GM11168 (cell line): ENCODE results near the gene ZNF527.
"Not testable (repeated sequence)": the region's sequence is repeated elsewhere in the genome, so short reads cannot be mapped to it uniquely, and the experiment has no call there.

Experiments
- in situ Hi-C: fragments of 300-500 bp; cut with MboI; formaldehyde crosslinking; loops from one replicate; pipeline ENCODE4 v1.12.0; 2022; ENCODE audit warnings: low sequenced_read_pairs; ENCODE audit not compliant: unreplicated experiment

ZNF527 gene

DNA sequence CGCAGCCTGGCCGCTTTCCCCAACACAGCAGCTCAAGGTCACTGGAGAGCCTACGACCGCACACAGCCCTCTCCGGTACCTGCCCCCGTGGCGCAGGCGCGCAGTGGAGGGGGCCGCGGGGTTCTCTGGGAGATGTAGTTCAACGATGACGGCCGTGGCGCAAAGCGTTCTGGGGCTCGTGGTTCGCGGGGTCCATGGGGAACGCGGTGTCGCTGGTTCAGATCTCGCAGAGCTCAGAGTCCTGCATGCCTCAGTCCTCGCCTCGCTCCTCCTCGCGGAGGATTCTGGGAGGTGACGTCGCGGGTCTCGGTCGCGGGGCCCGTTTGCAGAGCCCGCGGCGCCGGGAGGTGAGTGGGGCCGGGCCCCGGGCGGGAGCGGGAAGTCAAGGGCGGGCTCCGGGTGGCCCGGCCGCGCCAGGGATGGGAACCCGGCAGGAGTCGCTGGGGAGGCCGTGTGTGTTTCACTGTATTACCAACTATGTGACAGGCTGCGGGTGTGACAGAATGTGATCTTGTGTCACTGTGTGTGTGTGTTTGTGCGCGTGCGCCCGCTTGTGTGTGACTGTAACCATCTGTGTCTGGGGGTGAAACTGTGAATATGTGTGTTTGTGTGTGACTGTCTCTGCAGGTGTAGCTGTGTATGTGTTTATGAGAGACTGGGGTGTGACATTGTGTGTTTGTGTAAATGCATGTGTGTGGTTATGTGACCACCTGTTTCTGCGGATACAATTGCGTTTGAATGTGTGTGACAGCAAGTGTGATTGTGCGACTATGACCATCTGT is at the start of gene ZNF527:
Gene ZNF527 (plus strand): TSS at position 220 of the 782 bp plus-strand sequence. CDS start 3,100 bp downstream, outside the sequence.
- in situ Hi-C loops: no loop called here

DNA sequence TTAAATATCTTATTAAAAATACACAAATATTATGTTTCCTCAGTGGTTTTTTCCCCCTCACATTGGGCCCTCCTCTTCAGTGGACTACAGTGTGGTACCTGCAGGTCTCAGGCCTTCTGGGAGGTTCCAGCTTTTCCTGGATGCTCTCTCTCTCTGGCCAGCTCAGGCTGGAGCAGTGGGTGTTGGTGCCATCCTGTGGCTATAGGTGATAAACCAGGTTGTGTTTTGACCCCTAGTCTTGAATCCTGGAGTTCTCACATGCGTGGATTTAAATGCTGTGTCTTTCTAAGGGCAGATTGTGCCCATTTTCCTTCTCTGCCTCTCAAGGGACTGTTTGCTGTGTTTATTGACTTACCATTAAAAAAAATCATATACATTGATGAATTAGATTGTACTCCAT is 41.2 kb upstream of the ZNF527 start:
- in situ Hi-C loops: no loop called here

DNA sequence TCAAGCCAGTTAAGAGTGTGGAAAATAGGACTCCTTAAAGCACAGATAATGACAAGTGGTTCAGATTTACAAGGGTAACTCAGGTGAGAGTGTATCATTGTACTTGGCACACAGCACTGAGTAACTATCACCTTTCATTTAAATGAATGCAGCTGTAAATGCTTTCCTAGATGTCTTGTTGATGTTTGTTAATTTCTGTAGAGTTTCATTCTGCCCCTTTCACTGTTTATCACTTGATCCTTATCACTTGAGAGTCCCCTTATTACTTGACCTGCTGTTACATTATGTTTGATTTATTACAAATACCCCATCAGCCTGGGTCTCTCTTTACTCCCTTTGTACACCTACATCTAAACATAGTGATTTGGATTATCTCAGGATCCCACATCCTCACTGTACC is 38.1 kb upstream of the ZNF527 start:
- in situ Hi-C loops: no loop called here

DNA sequence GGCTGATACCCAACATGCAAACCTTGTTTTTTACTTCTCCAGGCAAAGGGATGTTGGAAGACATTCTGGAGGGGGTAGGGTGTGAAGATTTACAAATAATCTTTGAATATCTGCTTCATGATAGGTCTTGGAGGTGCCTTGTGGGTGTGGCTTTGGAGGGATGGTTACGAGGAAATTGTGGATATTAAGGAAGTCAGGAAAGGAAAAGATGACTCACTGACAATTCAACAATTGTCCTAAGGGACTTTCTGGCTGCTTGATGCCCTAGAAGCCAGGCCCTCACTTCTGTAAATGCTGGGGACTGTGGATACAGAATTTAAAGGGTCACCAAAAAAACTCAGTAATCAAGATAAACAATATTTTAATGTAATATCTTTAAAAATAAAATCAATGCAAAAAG is 37.4 kb upstream of the ZNF527 start:
- in situ Hi-C loops: no loop called here

GRCh38 chr19:37334179-37335071 is 36.5 kb upstream of the ZNF527 start:
- in situ Hi-C loops: no loop called here

DNA sequence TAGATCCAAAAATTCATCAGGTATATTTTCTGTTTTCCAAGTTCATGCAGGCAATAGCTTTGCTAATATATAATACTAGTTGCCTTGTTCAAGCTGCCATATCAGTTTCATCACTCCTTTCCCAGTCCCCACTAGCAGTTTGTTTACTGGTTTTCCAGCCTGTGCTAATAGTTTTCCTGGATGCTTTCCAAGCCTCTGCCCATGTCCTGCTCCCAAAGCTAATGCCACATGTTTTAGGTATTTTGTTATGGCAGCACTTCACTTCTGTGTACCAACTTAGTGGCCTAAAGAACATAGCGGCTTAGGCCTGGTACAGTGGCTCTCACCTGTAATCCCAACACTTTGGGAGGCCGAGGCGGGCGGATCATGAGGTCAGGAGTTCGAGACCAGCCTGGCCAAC is 28.1 kb upstream of the ZNF527 start:
- in situ Hi-C loops: no loop called here

- in situ Hi-C loops: no loop called here
Measured at GRCh38 chr19:37346091-37346490, 24.8 kb upstream of the ZNF527 start.

DNA sequence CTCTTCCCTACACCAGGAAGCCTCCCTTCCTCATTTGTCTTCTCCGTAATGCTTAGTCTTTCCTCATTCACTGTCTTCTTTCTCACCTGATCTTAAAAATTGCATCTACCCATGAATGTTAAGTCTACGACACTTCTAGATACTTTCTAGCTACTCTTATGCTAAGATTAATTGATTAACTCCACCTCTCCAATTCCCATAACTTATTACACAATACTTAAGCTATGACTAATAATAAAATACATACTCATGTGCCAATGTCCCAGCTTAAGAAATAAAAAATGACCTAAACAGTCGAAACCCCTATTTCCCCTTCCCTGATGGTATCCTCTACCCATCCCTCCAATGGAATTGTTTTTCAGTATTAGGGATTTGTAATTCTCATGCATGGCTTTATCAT is 22.8 kb upstream of the ZNF527 start:
- in situ Hi-C loops: no loop called here

- in situ Hi-C loops: no loop called here
Measured at GRCh38 chr19:37353968-37354367, 16.9 kb upstream of the ZNF527 start.

DNA sequence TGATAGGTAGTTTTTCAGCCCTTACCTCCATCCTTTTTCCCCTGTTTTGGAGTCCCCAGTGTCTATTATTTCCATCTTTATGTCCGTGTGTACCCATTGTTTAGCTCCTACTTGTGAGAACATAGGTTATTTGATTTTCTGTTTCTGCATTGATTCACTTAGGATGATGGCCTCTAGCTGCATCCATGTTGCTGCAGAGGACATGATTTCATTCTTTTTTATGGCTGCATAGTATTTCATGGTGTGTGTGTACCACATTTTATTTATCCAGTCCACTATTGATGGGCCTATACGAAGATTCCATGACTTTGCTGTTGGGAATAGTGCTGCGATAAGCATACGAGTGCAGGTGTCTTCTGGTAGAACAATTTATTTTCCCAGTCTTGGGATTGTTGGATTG is 15.0 kb upstream of the ZNF527 start:
- in situ Hi-C loops: no loop called here

GRCh38 chr19:37361994-37362393 is 8.9 kb upstream of the ZNF527 start:
- in situ Hi-C loops: no loop called here

GRCh38 chr19:37362733-37363132 is 8.2 kb upstream of the ZNF527 start:
- in situ Hi-C loops: no loop called here

GRCh38 chr19:37370386-37370879 is 466 bp upstream of the ZNF527 start:
- in situ Hi-C loops: not testable (repeated sequence)

DNA sequence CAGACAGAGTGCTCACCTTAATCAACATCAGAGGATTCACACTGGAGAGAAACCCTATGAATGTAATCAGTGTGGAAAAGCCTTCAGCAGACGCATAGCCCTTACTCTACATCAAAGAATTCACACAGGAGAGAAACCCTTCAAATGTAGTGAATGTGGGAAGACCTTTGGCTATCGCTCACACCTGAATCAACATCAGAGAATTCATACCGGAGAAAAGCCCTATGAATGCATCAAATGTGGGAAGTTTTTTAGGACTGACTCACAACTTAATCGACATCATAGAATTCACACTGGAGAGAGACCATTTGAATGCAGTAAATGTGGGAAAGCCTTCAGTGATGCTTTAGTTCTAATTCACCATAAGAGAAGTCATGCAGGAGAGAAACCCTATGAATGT is 18.3 kb downstream of the ZNF527 start:
- in situ Hi-C loops: no loop called here

GRCh38 chr19:37391399-37391798 is 20.5 kb downstream of the ZNF527 start:
- in situ Hi-C loops: not testable (repeated sequence)

- in situ Hi-C loops: no loop called here
Measured at GRCh38 chr19:37401078-37401477, 30.2 kb downstream of the ZNF527 start.

DNA sequence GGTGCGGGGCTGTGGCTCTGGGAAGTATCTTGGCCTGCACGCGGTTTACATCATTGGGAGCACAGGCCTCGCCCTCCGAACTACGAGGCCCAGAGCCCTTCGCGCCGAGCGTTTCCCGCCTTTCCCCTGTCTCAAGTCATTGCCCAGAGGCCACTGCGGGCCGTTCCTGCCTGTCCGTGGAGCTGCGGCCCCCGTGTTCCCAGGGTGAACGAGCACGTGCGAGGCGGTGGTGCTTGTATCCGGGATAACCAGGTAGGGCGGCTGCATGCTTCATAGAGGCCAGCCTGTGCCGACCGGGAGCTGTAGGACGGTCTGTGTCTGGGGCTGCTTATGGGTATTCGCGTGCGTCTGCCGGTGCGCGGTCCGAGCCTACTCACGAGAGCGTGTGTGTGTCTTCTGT is 32.5 kb downstream of the ZNF527 start:
- in situ Hi-C loops: no loop called here

- in situ Hi-C loops: not testable (repeated sequence)
Measured at GRCh38 chr19:37406140-37406846, 35.4 kb downstream of the ZNF527 start.

DNA sequence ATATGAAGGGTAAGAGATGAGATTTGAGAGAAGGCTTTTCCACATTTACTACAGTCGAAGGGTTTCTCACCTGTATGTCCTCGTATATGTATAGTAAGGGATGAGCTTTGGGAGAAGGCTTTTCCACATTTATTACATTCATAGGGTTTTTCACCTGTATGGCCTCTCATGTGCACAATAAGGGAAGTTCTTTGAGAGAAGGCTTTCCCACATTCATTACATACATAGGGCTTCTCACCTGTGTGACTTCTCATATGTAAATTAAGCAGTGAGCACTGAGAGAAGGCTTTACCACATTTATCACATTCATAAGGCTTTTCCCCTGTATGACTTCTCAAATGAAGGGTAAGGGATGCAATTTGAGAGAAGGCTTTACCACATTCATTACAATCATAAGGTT is 41.8 kb downstream of the ZNF527 start:
- in situ Hi-C loops: no loop called here

GRCh38 chr19:37413313-37414084 is 42.6 kb downstream of the ZNF527 start:
- in situ Hi-C loops: no loop called here
